Renal cortex interstitium (tissue), 11 donors: Measurements from ENCODE around the gene TNFRSF6B. TPM values are rescaled to one million over a fixed set of nuclear protein-coding genes. Genes with fewer than 3 reads are reported as not detected.
"Not testable (repeated sequence)": the region's sequence is repeated elsewhere in the genome, so short reads cannot be mapped to it uniquely, and the experiment has no call there.

Experiments used
- DNase-seq, 11 donors: peaks; one replicate each; pipeline ENCODE4 v3.0.0-alpha.2; 2013; ENCODE audit warnings: low read depth in 9 of 11, low spot score in 4 of 11; ENCODE audit errors: extremely low read depth in 1 of 11
- polyA plus RNA-seq, 3 donors: library from polyadenylated mRNA; unstranded; fragments of 120-200 nt; gene quantifications; one replicate each; pipeline ENCODE4 v1.2.1, GENCODE V29; 2013; ENCODE audit not compliant: insufficient read length in 3 of 3

The TNFRSF6B gene
- polyA plus RNA-seq, 3 donors = 0.79 to 2.2 (median 2.0) TPM

DNA sequence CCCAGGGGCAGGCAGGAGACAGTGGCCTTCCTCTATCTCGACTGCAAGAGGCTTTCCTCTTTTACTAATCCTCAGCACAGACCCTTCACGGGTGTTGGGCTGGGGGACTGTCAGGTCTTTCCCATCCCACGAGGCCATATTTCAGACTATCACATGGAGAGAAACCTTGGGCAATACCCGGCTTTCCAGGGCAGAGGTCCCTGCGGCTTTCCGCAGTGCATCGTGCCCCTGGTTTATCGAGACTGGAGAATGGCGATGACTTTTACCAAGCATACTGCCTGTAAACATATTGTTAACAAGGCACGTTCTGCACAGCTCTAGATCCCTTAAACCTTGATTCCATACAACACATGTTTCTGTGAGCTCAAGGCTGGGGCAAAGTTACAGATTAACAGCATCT lies 36.3 kb upstream of the TNFRSF6B start:
- DNase-seq = not testable (repeated sequence)

DNA sequence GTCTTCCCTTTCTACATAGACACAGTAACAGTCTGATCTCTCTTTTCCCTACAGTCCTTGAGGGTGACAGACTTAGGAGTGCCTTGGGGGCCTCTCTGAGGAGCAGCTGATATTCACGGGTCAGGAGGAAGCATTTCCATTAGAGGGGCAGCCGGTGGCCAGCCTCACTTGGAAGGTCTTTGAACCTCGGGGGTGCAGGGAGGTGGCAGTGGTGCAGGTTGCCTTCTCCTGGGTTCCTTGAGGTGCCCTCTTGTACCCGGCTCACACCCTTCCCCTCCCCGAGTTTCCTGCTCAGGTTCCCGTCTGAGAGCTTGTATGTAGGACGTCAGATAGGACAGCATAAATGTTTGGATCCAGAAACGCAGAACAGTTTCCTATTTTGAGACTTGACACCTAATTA lies 35.8 kb upstream of the TNFRSF6B start:
- DNase-seq = no peak

DNA sequence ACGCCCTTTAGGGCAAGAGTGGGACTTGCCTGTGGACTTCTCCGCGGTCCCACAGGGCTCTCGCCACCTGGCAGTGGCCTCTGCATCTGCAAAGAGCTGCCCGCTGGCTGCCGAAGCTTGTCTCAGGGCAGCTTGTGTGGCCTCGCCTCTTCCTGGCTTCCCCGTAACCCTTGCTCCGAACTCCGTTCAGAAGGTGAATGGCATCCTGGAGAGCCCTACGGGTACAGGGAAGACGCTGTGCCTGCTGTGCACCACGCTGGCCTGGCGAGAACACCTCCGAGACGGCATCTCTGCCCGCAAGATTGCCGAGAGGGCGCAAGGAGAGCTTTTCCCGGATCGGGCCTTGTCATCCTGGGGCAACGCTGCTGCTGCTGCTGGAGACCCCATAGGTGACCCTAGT lies 35.3 kb upstream of the TNFRSF6B start:
- DNase-seq = no peak

DNA sequence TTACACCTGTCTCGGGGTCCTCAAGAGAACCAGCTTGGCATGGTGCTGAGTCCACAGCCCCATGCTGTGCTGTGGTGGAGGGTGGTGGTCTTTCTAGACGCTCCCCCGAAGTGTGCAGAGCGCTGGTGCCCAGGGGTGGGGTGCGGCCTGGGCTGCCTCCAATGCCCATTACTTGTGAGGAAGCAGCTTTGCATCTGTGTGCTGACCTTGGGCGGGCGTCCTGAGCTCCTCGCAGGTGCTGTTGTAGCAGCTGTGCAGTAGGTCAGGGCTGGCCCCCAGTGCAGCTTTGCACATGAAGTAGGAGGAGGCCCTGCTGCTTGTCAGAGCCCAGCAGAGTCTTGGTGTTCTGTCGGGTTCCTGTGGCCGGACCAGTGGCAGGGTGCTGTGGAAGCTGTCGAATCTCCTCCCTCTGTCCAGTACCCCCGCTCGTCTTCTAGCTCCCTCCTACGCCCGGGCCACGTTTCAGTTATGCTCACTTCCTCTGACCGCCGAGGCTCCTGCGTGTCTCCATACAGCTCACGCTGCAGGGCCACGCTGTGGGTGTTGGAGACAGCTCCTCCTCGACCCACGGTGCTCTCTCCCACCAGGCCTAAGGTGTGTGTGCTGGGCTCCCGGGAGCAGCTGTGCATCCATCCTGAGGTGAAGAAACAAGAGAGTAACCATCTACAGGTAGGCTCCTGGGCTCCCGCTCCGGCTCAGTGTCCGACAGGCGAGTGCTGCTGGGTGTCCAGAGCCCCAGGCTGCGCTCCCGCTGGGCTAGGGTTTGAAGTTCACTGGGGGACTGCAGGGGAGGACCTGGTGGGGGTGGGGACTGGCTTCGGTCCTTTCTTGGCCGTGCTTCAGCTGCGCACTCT lies 34.3 kb upstream of the TNFRSF6B start:
- DNase-seq = no peak

DNA sequence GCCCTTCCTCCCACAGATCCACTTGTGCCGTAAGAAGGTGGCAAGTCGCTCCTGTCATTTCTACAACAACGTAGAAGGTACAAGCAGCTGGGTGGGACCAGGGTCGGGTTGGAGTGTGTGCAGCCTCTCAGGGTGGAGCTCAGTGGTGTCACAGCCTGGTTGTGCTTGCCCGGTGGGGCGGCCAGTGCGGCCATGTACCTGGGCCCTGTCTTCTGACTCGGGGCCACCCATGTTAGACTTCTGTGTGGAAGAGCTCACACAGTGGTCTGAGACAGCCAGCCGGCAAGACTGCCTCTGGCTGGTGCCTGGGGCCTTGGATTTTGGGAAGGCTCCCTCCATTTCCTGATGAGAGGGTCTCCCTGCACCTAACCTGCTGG lies 33.7 kb upstream of the TNFRSF6B start:
- no peak for DNase-seq

DNA sequence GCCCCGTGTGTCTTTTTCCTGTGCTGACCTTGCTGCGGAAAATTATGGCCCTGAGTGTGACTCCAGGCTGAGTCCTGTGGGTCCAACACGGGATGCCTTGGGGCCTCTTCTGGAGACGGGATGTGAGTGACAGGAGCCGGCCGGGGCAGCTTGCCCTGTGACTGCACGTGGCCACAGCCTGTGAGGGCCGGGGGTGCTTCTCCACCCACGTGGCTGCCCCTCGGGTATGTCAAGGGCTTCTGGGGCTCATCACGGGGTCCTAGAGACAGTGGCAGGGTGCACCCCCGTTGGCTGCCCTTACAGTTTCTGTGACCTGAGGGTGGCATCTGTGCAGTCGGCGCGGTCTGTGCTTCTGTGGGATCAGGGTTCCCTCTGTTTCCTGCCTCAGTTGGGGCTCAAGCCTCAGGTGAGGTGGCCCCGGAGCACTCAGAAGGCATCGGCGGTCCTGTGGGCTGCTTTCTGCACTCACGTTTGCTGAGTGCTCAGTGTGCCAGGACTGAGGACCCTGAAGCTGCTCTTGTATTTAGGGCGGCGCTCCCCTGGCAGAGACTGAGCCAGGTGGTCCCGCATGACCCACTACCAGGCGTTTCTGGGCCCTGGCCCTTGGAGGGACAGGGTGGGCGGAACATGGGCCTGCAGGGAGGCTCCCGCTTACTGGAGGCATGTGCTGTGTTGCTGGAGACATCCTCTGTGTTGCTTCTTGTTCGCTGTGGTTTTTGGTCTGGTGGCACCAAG lies 33.0 kb upstream of the TNFRSF6B start:
- DNase-seq = no peak

DNA sequence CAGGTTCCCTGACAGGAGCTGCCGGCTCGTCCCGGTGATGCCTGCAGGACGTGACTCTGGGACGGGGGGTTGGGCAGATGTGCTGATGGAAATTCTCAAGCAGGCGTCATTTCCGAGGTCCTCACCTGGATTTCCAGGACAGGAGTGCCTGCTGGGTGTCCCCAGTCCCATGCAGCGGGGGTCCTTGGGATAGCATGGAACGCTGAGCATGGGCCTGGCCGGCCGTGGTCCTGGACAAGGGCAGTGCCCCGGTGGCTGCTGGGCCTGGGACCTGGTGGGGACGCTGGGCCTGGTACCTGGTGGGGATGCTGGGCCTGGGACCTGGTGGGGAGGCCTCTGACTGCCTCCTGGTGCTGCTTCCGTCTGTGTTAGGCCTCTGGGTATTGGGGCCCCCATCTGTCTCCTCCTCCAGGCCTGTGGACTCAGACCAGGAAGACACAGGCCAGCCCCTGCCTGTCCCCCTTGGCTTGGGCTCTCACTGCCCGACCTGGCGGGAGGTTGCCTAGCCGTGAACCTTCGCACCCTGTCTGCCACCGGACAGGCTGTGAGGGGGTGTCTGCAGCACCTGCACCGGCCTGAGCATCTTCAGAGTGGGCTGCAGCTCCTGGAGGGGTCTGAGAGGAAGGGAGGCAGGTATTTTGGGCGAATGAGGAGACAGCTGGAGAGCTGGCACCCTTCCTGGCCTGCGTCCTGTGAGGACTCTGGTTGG lies 32.2 kb upstream of the TNFRSF6B start:
- no peak for DNase-seq

DNA sequence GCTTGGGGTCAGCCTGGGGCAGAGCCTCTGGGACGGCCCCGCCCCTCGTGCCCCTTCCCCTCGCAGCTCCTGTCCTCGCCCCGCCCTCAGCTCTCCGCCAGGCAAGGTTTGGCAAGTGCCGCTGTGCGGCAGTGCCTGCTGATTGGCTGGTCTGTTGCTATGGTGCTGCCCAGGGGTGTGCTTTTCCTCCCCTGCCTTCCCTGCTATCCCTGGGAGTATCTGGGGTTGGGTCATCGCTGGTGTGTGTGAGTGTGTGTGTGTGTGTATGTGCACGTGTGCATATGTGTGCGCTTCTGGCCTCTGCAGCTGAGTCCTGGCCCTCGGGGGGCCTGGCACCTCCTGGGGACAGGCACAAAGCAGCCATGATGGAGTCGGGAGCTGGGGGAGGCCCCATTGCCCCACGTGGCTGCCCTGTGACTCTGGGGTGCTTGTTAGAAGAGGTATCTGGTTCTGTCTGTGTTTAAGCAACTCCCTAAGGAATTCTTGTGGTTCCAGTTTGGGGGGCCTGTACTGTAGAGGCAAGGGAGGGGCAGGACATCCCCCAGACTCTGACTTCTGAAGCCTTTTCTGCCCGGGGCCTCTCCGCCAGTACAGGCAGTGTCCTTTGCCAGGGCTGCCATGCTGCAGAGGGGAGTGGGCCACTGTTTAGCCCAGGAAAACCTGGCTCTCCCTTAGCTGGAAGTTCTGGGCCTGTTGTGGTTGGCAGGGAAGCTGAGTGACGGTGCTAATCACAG lies 31.4 kb upstream of the TNFRSF6B start:
- DNase-seq = no peak

DNA sequence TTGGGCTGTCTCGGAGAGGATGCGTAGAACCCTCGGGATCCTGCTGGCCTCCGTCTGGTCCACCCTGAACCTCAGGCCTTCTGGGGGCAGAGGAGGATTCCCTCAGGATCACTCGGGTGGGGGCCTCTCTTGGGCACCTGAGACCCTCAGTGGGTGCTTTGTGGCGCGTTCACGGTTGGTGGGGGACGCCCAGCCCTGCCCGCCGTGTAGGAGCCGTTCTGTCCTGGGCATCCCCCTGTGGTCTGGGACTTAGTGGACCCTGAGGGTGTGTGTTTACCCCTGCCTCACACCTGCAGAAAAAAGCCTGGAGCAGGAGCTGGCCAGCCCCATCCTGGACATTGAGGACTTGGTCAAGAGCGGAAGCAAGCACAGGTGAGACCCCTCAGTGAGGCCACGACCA lies 30.7 kb upstream of the TNFRSF6B start:
- DNase-seq = no peak

DNA sequence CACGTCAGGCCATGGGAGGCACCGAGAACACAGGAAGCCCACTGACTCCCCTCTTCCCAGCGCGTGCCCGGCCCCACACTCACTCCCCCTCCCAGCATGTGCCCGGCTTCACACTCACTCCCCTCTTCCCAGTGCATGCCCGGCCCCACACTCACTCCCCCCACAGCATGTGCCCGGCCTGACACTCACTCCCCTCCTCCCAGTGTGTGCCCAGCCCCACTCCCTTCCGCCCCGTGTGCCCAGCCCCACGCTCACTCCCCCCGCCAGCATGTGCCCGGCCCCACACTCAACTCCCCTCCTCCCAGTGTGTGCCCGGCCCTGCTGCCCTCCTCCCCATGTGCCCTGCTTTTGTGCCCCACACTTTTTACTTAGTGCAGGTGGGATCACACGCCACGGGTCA lies 28.6 kb upstream of the TNFRSF6B start:
- DNase-seq = no peak

DNA sequence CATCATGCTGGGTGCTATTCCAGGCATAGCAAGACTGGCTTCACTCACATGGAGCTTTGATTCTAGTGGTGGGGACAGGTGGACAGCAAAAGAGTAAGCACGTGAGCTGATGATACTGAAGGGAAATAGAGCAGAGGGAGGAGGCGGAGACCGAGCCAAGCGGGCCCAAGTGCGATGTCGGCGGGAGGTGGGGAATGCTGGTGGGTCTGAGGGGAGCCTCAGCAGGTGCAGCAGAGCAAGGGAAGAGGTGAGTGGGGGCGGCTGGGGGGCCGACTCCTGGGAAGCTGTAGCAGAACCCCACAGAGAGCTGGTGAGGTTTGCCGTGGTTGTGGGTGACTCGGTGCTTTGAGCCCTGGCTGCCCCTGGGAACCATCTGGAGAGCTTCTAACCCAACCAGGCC lies 28.1 kb upstream of the TNFRSF6B start:
- DNase-seq = no peak

DNA sequence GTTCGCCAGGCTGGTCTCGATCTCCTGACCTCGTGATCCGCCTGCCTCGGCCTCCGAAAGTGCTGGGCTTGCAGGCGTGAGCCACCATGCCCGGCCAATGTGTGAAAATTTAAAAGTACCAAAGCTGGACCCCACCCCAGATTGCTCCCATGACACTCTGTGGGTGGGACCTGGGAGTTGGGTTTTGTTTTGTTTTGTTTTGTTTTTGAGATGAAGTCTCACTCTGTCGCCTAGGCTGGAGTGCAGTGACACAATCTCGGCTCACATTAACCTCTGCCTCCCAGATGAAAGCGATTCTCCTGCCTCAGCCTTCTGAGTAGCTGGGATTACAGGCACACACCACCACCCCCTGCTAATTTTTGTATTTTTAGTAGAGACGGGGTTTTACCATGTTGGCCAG lies 24.8 kb upstream of the TNFRSF6B start:
- DNase-seq = not testable (repeated sequence)

DNA sequence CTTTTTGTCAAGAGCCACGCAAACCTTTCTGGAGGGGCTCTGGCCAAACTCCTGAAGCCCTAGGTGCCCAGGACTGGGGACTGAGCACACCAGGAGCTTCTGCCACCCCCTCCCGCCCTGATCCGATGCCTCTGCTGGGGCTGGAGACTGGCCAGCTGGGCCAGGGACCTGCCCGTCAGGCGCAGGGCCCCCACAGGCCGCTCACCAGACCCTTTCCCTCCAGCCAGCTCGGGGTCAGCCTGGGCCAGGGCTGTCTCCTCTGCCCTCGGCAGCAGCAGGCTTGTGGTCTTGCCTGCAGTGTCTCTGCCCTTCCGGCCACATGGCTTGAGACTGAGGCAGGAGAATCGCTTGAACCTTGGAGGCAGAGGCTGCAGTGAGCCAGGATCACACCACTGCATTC lies 23.8 kb upstream of the TNFRSF6B start:
- DNase-seq = no peak

DNA sequence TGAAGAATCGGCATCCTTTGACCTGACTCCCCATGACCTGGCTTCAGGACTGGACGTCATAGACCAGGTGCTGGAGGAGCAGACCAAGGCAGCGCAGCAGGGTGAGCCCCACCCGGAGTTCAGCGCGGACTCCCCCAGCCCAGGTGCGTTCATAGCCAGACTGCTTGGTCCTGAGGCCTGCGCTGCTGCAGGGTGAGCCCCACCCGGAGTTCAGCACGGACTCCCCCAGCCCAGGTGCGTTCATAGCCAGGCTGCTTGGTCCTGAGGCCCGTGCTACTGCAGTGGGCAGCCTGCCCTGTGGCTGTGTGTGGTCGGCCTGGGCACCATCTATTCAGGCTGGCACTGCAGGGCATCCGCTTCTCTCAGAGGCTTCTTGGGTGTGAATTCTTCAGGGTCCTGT lies 22.5 kb upstream of the TNFRSF6B start:
- no peak for DNase-seq

DNA sequence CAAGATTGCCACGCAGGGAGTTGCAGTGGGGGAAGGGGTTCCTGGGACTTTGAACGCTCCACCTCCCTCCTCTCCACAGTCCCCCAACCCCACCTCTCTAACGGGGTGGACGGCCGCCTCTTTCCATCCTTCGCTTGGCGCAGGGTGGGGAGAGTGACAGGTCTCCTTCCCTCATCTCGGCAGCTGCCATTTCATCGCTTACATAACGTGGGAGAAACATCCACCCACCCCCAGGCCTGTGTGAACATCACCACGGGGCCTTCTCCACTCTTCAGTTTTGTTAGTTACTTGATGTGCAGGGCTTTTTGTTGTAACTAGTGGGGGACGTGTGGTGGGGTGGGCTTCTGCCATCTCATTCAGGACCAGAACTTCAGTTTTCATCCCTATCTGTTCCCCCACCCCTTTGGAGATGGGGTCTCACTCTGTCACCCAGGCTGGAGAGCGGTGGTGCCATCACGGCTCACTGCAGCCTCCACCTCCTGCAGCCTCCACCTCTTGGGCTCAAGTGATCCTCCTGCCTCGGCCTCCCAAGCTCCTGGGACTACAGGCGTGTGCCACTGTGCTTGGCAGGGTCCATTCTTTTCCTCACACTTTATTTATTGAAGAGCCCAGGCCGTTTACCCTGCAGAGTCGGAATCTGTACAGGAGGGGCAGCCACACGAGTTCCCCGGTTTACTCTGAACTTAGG lies 20.6 kb upstream of the TNFRSF6B start:
- DNase-seq = no peak

DNA sequence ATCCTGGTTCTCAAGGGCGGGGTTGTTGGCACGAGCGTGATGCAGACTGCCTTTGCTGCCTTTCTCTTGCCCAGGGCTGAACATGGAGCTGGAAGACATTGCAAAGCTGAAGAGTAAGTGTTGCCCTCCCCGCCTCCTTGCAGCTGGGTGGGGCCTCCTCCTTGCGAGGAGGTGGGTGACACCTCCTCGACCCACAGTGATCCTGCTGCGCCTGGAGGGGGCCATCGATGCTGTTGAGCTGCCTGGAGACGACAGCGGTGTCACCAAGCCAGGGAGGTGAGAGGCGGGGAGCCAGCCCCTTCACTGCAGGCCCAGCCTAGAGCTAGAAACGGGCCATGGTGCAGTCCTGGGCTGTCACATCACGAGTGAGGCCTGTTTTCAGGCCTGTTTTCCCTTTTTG lies 18.4 kb upstream of the TNFRSF6B start:
- no peak for DNase-seq

DNA sequence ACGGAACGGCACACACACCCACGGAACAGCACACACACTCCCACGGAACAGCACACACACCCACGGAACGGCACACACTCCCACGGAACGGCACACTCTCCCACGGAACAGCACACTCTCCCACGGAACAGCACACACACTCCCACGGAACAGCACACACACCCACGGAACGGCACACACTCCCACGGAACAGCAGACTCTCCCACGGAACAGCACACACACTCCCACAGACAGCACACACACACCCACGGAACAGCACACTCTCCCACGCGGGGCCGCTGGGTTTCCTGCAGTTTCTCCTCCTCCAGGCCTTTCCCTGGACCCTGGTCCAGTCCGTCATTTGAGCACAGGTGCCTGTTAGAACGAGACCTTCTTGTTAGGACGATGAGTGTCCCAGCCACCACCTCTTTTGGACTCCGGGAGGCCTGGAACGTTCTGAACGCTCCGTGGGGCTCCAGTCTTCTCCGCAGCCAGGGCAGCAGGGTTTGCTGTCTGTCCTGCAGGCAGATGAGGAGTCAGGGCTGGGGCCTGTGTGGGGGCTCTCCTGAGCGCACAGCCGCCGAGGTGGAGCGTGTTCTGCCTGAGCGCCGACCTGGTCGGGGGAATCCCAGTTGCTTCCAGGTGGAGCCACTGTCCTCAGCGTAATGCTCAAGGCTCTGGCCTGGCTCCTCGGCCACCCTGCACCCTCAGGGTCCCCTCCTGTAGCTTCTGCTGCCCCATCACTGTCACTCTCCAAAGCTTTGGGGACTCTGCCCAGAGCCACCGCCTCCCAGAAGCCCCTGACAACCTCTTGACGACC lies 17.6 kb upstream of the TNFRSF6B start:
- no peak for DNase-seq

DNA sequence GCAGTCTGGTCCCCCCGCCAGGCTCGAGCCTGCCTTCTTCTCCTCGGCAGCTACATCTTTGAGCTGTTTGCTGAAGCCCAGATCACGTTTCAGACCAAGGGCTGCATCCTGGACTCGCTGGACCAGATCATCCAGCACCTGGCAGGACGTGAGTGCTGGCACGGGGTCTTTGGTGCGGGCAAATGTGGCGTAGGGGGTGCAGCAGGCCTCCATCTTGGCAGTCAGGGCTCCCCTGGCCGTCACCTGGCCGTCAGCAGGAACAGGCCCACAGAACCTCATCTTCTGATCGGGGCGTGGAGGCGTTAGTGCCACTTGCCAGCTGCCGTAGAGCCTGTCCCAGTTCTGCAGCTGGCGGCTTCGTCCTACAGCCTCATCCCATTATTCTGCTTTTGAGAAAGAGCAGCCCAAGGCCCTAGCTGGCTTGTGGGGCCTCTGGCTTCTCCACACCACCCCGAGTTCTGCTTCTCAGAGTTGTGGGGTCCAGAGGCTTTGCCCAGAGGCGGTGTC lies 16.6 kb upstream of the TNFRSF6B start:
- DNase-seq = no peak
